Measurements from ENCODE around the gene CREB5.

DNA sequence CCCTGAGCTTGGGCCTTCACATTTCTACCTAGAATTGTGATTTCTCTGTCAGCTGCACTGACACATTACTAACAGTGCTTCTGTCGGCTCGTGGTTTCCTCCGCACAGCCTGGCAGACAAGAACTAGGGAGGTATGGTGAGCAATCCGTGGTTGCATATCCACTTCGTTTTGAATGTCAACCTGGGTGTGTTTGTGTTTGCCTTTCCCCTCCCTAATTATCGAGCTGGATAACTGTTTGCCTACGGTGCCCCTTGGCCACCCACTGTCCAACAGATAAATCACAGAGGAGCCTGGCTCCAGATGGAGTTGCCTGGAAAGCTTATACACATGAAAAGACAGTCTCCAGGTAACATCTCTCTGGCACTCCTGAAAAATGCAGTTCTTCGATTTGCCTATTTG, 317.0 kb downstream of the CREB5 start:
- TF ChIP-seq CTCF (conservative IDR thresholded peaks at IDR 0.05; ENCODE audit: low read depth, low read length) (no peak), EZH2 (IDR thresholded peaks at IDR 0.05; ENCODE audit: low read length, unreplicated experiment) (no peak)

Measured in PC-3 (cell line).